HG03097 (cell line): ENCODE results near the gene CUBN.

Source experiments
- ATAC-seq: cut with Tn5 transposase; IDR thresholded peaks from one replicate; pipeline ENCODE4 v1.9.1; 2021; ENCODE audit not compliant: unreplicated experiment, low FRiP score

Gene CUBN

GRCh38 chr10:17049195-17049594 is 80.4 kb downstream of the CUBN start:
- no peak for ATAC-seq

GRCh38 chr10:17047908-17048307 is 81.7 kb downstream of the CUBN start:
- no peak for ATAC-seq

- no peak for ATAC-seq
These were observed 82.6 kb downstream of the CUBN start for GRCh38 chr10:17046989-17047388.

- no peak for ATAC-seq
These were observed 86.0 kb downstream of the CUBN start for GRCh38 chr10:17043586-17043985.

GRCh38 chr10:17041626-17042520 is 87.7 kb downstream of the CUBN start:
- no peak for ATAC-seq

GRCh38 chr10:17038627-17039026 is 91.0 kb downstream of the CUBN start:
- no peak for ATAC-seq

GRCh38 chr10:17037910-17038309 is 91.7 kb downstream of the CUBN start:
- no peak for ATAC-seq

- ATAC-seq, result no peak
These were observed 94.2 kb downstream of the CUBN start for GRCh38 chr10:17035446-17035845.

GRCh38 chr10:17033529-17034260 is 95.9 kb downstream of the CUBN start:
- no peak for ATAC-seq

GRCh38 chr10:17031637-17032635 is 97.7 kb downstream of the CUBN start:
- ATAC-seq, result no peak

- ATAC-seq, result no peak
These were observed 99.9 kb downstream of the CUBN start for GRCh38 chr10:17029581-17030271.

GRCh38 chr10:17029239-17029580 is 100.4 kb downstream of the CUBN start:
- ATAC-seq, result no peak

- ATAC-seq, result no peak
These were observed 100.8 kb downstream of the CUBN start for GRCh38 chr10:17028798-17029197.

- ATAC-seq, result peak; percentile 54
These were observed 102.7 kb downstream of the CUBN start for GRCh38 chr10:17026686-17027485.

GRCh38 chr10:17025444-17026295 is 103.9 kb downstream of the CUBN start:
- ATAC-seq, result no peak

- ATAC-seq, result no peak
These were observed 105.2 kb downstream of the CUBN start for GRCh38 chr10:17024461-17024860.

GRCh38 chr10:17023386-17024298 is 106.0 kb downstream of the CUBN start:
- ATAC-seq, result peak; percentile 93
